Measurements from ENCODE around the gene USP49.

GRCh38 chr6:41940759-41941279 lies 45.6 kb upstream of the USP49 start:
- TF ChIP-seq CTCF (IDR thresholded peaks at IDR 0.05) (no peak), POLR2A (IDR thresholded peaks at IDR 0.05) (no peak)

All from right lobe of liver (tissue), 4 donors.